HG03025 (cell line): ENCODE results near the gene RBM23.

Experiments used
- ATAC-seq: cut with Tn5 transposase; IDR thresholded peaks from one replicate; pipeline ENCODE4 v1.9.1; 2021; ENCODE audit warnings: mild to moderate bottlenecking, moderate library complexity; ENCODE audit not compliant: unreplicated experiment, low FRiP score

The RBM23 gene

DNA sequence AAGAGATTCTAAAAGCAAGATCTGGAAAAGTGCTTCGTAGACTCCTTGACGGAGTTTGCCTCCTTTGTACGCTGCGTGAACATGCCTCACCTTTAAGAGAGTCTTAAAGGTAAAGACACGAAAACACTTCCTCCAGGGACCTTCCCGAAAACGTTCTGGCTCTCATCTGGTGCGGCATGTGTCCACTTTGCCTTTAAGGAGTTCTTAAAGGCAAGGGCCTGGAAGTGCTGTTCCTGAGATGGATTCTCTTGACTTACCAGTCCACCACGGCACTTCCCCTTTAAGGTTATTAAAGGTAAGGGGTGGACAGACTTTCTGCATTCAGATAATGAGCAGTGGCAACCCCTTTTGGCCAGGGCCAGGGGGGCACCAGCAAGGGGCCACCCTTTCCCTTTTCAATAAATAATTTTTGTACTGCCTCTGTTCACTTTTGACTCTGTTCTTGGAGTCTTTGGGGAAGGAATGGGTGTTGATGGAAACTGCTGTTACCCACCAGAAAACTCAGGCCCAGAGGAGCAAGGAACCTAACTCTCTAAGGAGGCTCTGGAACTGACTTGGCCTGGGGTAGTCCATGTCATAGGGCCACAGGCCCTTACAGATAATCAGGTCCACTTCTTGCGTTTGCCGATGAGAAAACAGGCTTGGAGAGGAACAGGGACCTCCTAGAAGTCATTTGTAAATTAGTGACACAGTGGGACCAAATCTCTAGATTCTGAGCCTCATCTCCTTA lies 31.5 kb downstream of the RBM23 start:
- ATAC-seq = peak; percentile 14

DNA sequence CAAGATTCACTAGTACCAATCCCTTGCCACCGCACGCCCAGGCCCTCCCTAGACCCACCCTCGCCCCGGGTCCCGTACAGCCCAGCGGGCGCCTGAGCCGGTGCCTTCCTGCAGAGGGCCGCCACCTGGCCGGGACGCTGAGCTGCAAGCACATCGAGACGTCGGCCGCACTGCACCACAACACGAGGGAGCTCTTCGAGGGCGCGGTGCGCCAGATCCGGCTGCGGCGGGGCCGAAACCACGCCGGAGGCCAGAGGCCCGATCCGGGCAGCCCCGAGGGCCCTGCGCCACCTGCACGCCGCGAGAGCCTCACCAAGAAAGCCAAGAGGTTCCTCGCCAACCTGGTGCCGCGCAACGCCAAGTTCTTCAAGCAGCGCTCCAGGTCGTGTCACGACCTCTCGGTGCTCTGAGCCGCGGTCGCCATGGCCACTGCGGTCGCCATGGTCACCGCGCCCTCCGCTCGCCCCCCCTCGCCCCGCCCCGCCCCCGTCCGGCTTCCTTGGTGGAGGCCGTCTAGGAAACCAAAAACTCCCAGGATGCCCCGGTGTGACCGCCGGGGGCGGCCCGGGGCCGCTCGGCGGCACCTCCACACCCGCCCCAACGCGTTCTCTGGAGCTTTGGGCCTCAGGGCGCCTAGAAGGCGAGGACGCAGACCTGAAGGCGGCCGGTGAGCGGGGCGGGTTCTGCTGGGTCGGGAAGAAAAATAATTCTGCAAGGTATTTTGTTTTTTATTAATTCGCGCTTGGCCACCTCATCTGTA lies 32.3 kb downstream of the RBM23 start:
- peak; percentile 58 for ATAC-seq

DNA sequence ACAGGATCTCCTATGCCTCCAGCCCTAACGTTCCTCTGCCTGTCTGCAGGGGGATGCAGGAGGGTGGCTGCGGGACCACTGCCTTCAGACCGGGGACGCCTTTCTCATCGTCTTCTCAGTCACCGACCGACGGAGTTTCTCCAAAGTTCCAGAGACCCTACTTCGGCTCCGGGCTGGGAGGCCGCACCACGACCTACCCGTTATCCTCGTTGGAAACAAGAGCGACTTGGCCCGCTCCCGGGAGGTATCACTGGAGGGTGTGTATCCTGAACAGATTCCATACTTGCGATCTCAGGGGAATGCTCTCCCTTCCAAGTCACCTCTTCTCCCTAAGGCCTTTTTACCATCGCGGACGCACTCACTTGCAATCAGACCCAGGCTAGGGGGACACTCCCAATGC lies 33.0 kb downstream of the RBM23 start:
- no peak for ATAC-seq

DNA sequence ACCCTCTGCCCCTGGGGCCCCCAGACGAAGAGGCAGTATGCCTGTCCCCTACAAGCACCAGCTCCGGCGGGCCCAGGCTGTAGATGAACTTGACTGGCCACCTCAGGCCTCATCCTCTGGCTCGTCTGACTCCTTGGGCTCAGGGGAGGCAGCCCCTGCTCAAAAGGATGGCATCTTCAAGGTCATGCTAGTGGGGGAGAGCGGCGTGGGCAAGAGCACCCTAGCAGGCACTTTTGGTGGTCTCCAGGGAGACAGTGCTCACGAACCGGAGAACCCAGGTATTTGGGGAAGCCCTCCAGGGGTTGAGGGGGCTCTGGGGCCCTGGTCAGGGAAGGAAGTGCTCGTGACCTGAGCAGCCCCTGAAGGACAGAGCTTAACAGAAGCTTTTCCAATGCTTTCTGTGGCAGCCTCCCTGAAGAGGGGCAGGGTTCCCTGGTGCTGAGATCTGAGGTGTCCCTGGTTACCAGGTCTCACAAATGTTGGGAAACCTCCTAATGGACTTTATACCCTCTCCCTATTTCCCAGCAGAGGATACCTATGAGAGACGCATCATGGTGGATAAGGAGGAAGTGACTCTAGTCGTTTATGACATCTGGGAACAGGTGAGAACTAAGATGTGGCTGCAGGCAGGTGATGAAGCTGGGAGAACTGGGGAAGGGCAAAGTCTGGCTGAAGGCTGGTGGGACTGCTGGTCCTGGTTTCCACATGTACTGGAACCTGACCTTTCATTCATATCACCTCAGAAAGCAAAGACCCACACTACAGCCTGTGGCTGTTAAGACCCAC lies 34.0 kb downstream of the RBM23 start:
- ATAC-seq = no peak

DNA sequence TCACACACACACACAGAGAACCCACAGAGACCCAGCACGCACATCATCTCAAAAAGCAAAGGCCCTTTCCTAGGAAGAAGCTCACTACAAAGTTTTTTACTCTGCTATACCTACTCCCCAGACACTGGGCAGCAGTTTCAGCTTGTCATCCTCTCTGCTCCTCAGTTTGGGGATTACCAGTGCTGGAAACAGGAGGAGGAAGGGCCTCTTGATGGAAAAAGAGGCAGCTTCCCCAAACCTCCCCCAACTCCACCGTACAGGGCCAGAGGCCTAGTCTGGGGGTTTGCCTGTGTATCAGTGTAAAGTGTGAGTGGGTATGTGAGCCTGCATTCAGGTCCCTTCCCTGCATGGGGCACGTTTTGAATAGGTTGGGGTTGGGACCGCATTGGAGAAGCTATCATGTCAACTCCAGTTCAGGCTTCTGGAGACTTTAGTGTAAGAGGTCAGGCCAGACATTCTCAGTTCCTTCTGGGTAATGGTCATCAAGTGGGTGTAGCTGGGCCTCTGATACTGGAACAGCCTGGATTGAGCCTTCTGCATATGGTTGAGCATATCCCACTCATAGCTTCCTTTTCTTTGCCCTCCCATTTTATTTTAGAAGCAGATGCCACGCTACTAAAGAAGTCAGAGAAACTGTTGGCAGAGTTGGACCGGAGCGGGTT lies 34.7 kb downstream of the RBM23 start:
- ATAC-seq = no peak

DNA sequence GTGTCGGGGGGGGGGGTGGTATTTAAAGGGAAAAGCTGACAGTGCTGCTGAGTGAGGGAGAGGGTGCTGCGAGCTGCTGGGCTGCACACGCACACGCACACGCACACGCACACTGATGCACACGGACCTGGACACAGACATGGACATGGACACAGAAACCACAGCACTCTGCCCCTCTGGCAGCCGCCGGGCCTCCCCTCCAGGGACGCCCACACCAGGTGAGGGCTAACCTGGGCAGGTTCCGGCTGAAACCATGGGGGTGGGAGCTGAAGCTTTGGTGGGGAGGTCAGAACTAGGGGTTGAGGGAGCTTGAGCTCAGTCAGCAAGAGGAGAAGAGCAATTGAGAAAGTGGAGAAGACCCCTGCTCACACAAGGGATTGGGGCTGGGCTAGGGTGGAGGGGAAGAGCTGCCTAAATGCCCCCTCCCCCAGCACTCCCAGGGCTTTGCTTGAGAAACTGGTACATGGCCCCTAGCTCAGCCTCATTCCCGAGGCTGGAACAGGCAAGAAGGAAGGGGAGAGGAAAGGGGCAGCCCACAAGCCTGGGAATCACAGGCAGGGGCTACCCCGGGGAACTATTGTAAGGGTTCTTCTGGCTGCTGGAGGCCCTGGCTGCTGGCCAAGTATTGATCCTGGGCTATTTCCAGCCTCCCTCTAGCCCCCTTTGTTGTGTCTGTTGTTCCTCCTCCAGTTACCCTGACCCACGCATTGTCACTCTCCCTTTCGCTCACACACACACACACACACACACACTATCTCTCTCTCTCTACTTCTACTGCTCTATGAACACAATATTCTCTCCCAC lies 35.6 kb downstream of the RBM23 start, which contains the start of gene REM2:
TSS of gene REM2 (plus strand) at position 50 of the 804 bp plus-strand sequence. CDS start at position 116, 66 bp downstream.
- ATAC-seq = no peak

DNA sequence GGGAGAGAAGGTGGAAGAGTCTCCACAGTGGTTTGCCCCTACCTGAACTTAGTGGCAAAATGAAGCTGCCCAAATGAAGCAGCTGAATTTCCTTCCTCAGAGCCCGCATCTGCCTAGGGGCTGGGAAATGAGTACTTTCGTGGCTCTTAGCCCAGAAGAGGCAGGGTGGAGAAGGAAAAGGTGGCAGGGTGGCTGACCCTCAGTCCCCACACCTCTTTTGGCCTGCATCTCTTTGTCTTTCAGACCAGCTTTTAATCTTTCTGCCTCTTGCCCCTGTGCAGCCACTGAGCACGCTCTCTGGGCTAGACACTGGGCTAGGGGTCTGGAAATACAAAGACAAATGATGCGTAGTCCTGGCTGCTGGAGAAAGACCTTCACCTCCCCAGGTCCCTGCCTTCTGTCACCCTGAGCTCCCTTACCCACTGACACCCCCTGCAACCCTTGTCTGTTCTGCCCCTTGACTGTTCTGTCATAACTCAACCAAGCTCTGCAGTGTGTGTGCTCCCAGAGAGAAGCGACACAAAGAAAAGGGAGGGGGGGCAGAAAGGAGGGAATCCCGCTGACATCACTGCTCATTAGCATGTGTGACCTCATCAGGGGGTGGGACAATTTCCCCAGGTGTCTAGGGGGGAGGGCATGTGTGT lies 36.3 kb downstream of the RBM23 start:
- ATAC-seq = no peak

DNA sequence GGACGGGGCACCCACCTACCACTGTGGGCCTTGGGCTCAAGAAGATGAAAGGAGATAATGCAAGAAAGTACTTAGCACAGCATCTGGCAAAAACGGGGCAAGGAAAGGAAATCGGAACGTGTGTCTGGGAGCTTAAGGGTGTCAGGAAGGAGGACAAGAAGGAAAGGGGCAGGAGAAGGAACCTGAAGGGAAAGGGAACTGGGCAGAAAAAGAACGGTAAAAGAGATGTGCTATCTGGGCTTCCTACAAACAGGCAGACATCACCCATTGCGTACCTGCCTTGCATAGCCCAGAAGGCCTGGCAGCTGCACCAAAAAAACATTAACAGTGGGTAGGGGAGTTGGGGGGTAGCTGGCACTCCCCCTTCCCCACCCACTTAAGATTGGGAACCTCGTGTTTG lies 36.9 kb downstream of the RBM23 start:
- no peak for ATAC-seq

DNA sequence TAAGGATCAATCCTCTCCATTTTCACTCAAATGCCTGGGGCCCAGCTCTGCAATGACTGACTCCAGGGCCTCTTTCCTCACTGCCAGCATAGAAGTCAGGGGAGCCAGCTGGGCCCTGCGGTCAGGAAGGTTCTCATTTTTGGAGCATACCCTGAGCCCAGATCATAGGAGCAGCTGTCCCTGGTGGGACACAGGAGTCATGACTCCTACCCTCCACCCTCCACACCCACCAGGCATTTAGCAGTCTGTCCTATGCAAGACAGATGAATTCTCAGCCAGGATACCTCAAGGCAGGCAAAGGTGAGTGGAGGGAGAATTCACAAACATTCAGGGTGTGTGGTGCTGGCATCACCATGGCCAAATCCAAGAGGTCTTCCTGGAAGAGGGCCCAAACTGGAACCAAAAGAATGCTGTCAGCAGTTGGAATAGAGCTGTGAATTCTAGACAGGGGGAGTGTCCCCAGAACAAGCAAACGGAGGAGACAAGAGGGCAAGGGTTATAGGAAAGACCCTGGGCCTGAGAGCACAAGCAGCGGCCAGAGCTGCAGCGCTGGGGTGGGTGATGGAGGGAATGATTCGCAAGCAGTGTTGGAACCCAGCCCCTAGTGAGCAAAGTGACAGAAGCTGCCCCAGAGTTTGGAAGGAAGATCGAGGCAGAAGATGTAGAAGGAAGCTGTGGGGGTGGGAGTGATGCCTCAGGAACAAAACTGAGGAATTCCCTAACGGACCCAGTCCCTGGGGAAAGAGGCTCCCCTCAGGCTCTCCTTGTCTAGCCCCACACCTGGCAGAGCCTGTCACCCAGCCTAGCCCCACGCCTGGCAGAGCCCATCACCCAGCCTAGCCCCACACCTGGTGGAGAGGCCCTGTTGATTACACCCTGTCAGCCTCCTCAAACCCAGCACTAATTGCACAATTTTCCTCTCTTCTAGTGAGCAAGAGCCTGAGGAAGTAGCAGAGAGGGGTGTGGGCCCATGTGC lies 40.4 kb downstream of the RBM23 start:
- ATAC-seq = no peak

DNA sequence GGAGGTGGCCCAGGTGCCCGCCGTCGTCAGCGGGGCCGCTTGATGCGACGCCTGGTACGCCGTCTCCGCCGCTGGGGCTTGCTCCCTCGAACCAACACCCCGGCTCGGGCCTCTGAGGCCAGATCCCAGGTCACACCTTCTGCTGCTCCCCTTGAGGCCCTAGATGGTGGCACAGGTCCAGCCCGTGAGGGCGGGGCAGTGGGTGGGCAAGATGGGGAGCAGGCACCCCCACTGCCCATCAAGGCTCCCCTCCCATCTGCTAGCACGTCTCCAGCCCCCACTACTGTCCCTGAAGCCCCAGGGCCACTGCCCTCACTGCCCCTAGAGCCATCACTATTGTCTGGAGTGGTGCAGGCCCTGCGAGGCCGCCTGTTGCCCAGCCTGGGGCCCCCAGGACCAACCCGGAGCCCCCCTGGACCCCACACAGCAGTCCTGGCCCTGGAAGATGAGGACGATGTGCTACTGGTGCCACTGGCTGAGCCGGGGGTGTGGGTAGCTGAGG lies 41.9 kb downstream of the RBM23 start:
- no peak for ATAC-seq

DNA sequence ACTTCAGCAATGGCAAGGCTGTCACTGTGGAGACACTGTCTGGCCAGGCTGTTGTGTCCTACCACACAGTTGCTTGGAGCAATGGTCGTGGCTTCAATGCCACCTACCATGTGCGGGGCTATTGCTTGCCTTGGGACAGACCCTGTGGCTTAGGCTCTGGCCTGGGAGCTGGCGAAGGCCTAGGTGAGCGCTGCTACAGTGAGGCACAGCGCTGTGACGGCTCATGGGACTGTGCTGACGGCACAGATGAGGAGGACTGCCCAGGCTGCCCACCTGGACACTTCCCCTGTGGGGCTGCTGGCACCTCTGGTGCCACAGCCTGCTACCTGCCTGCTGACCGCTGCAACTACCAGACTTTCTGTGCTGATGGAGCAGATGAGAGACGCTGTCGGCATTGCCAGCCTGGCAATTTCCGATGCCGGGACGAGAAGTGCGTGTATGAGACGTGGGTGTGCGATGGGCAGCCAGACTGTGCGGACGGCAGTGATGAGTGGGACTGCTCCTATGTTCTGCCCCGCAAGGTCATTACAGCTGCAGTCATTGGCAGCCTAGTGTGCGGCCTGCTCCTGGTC lies 43.1 kb downstream of the RBM23 start:
- ATAC-seq = no peak

DNA sequence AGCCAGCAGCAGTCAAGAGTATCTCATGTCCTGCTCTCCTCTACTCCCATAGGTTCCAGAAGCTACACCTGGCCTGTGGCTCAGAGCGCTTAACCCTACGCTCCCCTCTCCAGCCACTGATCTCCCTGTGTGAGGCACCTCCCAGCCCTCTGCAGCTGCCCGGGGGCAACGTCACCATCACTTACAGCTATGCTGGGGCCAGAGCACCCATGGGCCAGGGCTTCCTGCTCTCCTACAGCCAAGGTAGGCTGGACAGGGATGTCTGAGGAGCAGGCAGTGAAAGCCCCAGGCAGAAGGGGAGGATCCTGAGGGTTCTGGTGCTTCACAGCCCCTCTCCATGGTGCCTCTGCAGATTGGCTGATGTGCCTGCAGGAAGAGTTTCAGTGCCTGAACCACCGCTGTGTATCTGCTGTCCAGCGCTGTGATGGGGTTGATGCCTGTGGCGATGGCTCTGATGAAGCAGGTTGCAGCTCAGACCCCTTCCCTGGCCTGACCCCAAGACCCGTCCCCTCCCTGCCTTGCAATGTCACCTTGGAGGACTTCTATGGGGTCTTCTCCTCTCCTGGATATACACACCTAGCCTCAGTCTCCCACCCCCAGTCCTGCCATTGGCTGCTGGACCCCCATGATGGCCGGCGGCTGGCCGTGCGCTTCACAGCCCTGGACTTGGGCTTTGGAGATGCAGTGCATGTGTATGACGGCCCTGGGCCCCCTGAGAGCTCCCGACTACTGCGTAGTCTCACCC lies 43.8 kb downstream of the RBM23 start:
- no peak for ATAC-seq

DNA sequence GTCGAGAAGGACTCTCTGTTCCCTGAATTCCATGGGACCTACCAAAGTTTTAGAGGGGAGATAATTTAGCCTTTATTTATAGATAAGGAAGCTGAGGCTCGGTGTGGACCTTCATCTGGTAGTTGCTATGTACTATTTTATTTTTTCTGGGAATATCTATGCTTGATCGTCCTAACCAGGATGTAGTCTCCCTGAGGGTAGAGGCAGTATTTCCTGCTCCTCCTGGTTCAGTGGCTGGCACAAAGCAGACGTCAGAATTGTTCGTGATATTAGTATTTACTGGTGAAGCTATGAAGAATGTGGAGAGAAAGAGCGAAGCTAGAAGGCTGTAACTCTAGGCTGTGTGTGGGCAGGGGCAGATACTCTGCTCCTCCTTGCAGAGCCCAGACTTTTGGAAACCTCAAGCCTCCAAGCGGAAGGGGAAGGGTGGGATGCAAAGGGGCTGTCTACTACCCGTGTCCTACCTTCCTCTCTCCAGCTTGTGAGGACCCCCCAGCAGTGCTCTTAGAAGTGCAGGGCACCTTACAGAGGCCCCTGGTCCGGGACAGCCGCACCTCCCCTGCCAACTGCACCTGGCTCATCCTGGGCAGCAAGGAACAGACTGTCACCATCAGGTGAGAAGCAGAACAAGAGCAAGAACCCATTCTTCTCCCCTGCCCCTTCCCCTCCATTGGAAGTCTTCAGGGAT lies 46.0 kb downstream of the RBM23 start:
- ATAC-seq = no peak

DNA sequence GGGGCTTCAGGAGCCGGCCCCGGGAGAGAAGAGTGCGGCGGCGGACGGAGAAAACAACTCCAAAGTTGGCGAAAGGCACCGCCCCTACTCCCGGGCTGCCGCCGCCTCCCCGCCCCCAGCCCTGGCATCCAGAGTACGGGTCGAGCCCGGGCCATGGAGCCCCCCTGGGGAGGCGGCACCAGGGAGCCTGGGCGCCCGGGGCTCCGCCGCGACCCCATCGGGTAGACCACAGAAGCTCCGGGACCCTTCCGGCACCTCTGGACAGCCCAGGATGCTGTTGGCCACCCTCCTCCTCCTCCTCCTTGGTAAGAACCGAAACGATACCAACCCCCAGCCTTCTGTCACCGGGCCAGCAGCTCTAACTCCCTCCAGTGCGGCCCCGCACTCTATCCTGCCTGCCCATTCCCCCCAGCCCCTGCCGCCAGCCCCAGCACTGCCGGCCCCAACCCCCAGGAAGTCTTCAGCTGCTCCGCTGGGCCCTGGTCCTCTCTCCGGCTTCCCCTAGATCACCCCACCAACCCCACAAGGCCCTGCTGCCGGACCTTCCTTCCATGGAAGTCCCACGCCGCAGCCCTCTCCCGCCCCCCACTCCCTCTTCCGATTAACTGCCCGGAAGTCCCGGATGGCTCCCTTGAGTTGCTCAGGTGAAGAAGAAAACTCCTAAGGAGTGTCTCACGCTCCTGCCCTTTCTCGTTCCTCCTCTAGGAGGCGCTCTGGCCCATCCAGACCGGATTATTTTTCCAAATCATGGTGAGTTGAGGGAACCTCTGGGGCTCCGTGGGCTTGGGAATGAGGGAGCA lies 46.7 kb downstream of the RBM23 start:
- ATAC-seq = peak; percentile 26

DNA sequence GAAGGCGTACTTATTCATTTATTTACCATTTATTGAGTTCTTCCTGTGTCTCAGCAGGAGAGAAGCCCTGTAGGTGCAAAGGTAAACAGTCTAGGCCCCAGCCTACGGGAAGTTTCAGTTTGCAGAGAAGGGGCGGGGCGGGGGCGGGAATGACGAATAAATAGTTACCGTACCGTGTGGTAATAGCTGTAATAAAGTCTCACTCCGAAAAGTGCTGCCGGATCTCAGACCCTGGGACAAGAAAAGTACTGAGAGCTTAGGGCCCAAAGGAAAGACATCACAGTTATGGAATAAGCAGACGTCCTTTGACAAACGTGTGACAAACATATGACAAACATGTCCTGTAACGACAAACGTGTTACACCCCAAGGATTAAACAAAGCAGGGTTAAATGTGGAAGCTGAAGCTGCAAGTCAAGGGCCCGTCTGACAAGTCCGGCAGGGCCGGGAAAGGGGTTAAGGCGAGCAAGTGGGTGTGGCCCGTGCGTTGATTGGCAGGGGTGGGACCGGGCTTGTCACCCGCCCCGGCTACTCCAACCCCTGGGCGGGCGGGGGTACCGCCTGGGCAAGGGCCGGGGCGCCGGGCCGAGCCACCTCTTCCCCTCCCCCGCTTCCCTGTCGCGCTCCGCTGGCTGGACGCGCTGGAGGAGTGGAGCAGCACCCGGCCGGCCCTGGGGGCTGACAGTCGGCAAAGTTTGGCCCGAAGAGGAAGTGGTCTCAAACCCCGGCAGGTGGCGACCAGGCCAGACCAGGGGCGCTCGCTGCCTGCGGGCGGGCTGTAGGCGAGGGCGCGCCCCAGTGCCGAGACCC lies 47.5 kb downstream of the RBM23 start, which contains the start of gene LRP10:
TSS of gene LRP10 (plus strand) at position 517 of the 809 bp plus-strand sequence. CDS start 564 bp downstream, outside the sequence.
- ATAC-seq = peak; percentile 68
